Neuronal stem cell (in vitro differentiated cells): Measurements from ENCODE around the gene POC1B.

Experiments
- DNase-seq: peaks from one replicate; pipeline ENCODE4 v3.0.0-alpha.2; 2013; ENCODE audit warnings: low spot score
- H2AFZ ChIP-seq: one replicate; pipeline ENCODE4 v1.6.1; 2013; ENCODE audit warnings: mild to moderate bottlenecking, low read length, inconsistent platforms
- H2AK5ac ChIP-seq: 2 replicates; pipeline ENCODE4 v1.6.1; 2013; ENCODE audit warnings: low read depth, mild to moderate bottlenecking, inconsistent platforms, low read length, moderate library complexity, mixed read lengths
- H2BK120ac ChIP-seq: 2 replicates; pipeline ENCODE4 v1.6.1; 2013; ENCODE audit warnings: low read depth, mild to moderate bottlenecking, inconsistent platforms, low read length, moderate library complexity, mixed read lengths
- H2BK12ac ChIP-seq: one replicate; pipeline ENCODE4 v1.6.1; 2013; ENCODE audit warnings: low read length, inconsistent platforms
- H2BK15ac ChIP-seq: 2 replicates; pipeline ENCODE4 v1.6.1; 2013; ENCODE audit warnings: mild to moderate bottlenecking, low read length, inconsistent platforms, mixed read lengths
- H2BK5ac ChIP-seq: one replicate; pipeline ENCODE4 v1.6.1; 2013; ENCODE audit warnings: inconsistent platforms, mild to moderate bottlenecking, low read length, moderate library complexity
- H3K14ac ChIP-seq: one replicate; pipeline ENCODE4 v1.6.1; 2013; ENCODE audit warnings: low read length, inconsistent platforms
- H3K18ac ChIP-seq: 2 replicates; pipeline ENCODE4 v1.6.1; 2013; ENCODE audit warnings: low read length, inconsistent platforms
- H3K23ac ChIP-seq: 2 replicates; pipeline ENCODE4 v1.6.1; 2013; ENCODE audit warnings: low read depth, mild to moderate bottlenecking, mixed read lengths, low read length, inconsistent platforms; ENCODE audit not compliant: poor library complexity
- H3K27ac ChIP-seq: replicated peaks from 3 replicates; pipeline ENCODE4 v1.5.1; 2013; ENCODE audit warnings: low read length, inconsistent platforms
- H3K27me3 ChIP-seq, 3 experiments: 2 replicates each; pipeline ENCODE4 v1.6.1; 2013; ENCODE audit warnings: low read length in 3 of 3, mild to moderate bottlenecking in 2 of 3, inconsistent platforms in 1 of 3, low read depth in 1 of 3, mixed read lengths in 1 of 3, moderate library complexity in 1 of 3; ENCODE audit not compliant: control insufficient read depth in 3 of 3, insufficient read depth in 3 of 3
- H3K36me3 ChIP-seq, 2 donors: replicated peaks in 1 of 2; 2 replicates each; pipeline ENCODE4 v1.6.1; 2013; ENCODE audit warnings: low read length in 2 of 2; ENCODE audit not compliant: control insufficient read depth in 2 of 2, insufficient read depth in 2 of 2
- H3K4ac ChIP-seq: 2 replicates; pipeline ENCODE4 v1.6.1; 2013; ENCODE audit warnings: inconsistent platforms, mild to moderate bottlenecking, low read length, moderate library complexity
- H3K4me1 ChIP-seq, 2 donors: 1 replicate in 1 of 2; 2 replicates in 1 of 2; pipeline ENCODE4 v1.6.1; 2013; ENCODE audit warnings: low read length in 2 of 2, low read depth in 1 of 2; ENCODE audit not compliant: control insufficient read depth in 2 of 2, insufficient read depth in 1 of 2
- H3K4me2 ChIP-seq: one replicate; pipeline ENCODE4 v1.6.1; 2013; ENCODE audit warnings: mild to moderate bottlenecking, low read length, inconsistent platforms; ENCODE audit not compliant: insufficient read depth, poor library complexity, severe bottlenecking
- H3K4me3 ChIP-seq, 2 donors: 2 replicates each; pipeline ENCODE4 v1.5.1; 2013; ENCODE audit warnings: low read length in 2 of 2, mild to moderate bottlenecking in 2 of 2, inconsistent platforms in 1 of 2, moderate library complexity in 1 of 2
- H3K79me1 ChIP-seq: one replicate; pipeline ENCODE4 v1.6.1; 2013; ENCODE audit warnings: low read depth, mild to moderate bottlenecking, inconsistent platforms, low read length, moderate library complexity
- H3K9ac ChIP-seq: one replicate; pipeline ENCODE4 v1.6.1; 2013; ENCODE audit warnings: mild to moderate bottlenecking, low read depth, low read length, inconsistent platforms; ENCODE audit not compliant: poor library complexity
- H3K9me3 ChIP-seq, 2 donors: replicated peaks in 1 of 2; 2 replicates each; pipeline versions ENCODE3 to v1.6.1; 2013; ENCODE audit warnings: low read length in 2 of 2, mild to moderate bottlenecking in 2 of 2, inconsistent platforms in 1 of 2, low read depth in 1 of 2, mixed read lengths in 1 of 2, moderate library complexity in 1 of 2; ENCODE audit not compliant: control insufficient read depth in 2 of 2, insufficient read depth in 1 of 2
- H4K8ac ChIP-seq: one replicate; pipeline ENCODE4 v1.6.1; 2013; ENCODE audit warnings: low read depth, mild to moderate bottlenecking, inconsistent platforms, low read length, moderate library complexity
- H4K91ac ChIP-seq: one replicate; pipeline ENCODE4 v1.6.1; 2013; ENCODE audit warnings: low read length, low read depth, mild to moderate bottlenecking, inconsistent platforms; ENCODE audit not compliant: poor library complexity
- WGBS, 2 donors: extraction: QIAGEN DNeasy Blood & Tissue Kit; methylation state at CpG; one replicate each; pipeline ENCODE4 v1.1.7; 2013; ENCODE audit warnings: missing lambda C conversion rate in 2 of 2, mixed read lengths in 1 of 2; ENCODE audit not compliant: insufficient read length in 2 of 2, insufficient replicate concordance in 1 of 2; ENCODE audit errors: extremely low coverage in 2 of 2; 5-methylcytosine and 5-hydroxymethylcytosine counted together

POC1B gene

DNA sequence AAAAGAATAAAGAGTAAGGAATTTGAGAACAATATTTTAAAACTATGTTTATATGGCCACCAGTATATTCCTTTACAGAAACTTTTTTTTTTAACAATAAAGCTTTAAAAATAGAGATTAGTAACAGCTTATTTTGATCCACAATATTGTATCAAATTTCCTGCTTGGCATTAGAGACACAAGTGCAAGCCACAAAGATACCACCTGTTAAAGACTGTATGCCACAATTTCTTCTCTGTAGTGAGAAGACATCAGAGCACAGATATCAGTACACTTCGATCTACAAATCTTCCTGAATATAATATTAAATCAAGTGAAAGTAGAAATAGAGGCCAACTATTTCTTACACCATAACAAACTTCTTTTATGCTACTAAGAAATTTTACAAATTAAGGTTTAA, 69.3 kb downstream of the POC1B start:
- Histone ChIP-seq H2AK5ac (no peak overlapping the region), H4K8ac (no peak overlapping the region), H3K27ac (no peak overlapping the region), H2AFZ (no peak overlapping the region), H2BK120ac (no peak overlapping the region), H3K79me1 (no peaks in the 10 kb centered on the region), H3K18ac (no peak overlapping the region), H3K14ac (no peak overlapping the region), H3K4me1 (peaks cover 13 to 22% of the 10 kb centered on the region in 2 donors), H2BK5ac (no peak overlapping the region), H3K27me3 (no peaks in the 10 kb centered on the region), H3K4me3 (no peak overlapping the region), H3K4ac (no peak overlapping the region), H3K9ac (no peak overlapping the region), H3K23ac (no peak overlapping the region), H4K91ac (no peak overlapping the region), H3K9me3 (no peaks in the 10 kb centered on the region), H3K36me3 (no peaks in the 10 kb centered on the region), H2BK15ac (no peak overlapping the region), H3K4me2 (no peak overlapping the region), H2BK12ac (no peak overlapping the region)
- WGBS, 2 donors, result no CpG with 5 or more reads among the region's 1 CpG
- DNase-seq, result no peak

DNA sequence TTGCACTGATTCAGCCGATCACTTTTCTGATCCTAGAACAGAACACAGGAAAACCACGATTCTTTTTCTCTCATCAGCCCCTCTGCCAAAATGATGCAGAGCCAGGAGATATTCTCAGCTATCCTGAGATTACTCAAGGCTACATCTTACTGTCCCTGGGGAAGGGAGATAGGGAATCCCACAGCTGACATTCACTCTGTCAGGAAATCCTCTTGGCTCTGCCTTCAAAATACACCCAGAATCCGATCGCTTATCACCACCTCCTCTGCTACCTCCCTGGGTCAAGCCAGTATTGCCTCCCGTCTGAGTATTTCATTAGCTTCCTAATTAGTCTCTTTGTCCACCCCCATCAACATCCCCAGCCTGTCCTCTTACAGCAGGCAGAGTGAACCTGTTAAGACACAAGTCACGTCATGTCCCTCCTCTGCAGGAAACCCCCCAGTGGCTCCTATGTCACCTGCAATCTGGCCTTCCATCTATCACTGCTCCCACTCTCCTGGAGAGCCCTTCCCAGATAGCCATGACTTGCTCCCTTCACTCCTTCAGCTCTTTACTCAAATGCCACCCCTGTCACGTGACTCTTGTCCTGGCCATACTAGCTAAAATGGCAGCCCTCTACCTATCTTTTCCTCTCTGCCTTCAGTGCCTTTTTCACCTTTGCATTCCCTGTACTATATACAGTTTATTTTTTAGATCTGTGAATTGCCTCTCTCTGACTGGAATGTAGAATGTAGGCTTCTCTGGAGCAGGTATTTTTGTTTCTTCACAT, 71.6 kb downstream of the POC1B start:
- Histone ChIP-seq H3K4me2 (no peak overlapping the region), H4K91ac (no peak overlapping the region), H3K9me3 (no peaks in the 10 kb centered on the region), H3K23ac (no peak overlapping the region), H2BK12ac (no peak overlapping the region), H3K4me3 (no peak overlapping the region), H3K14ac (no peak overlapping the region), H2BK5ac (no peak overlapping the region), H4K8ac (no peak overlapping the region), H3K18ac (no peak overlapping the region), H3K4ac (no peak overlapping the region), H2AFZ (no peak overlapping the region), H2BK15ac (no peak overlapping the region), H3K36me3 (no peaks in the 10 kb centered on the region), H2AK5ac (no peak overlapping the region), H3K27ac (peak overlapping the region; percentile 7), H3K27me3 (no peaks in the 10 kb centered on the region), H3K79me1 (no peaks in the 10 kb centered on the region), H2BK120ac (no peak overlapping the region), H3K9ac (no peak overlapping the region), H3K4me1 (peaks cover 20 to 22% of the 10 kb centered on the region in 2 donors)
- no peak for DNase-seq
- WGBS, 2 donors, result no CpG with 5 or more reads among the region's 7 CpGs

DNA sequence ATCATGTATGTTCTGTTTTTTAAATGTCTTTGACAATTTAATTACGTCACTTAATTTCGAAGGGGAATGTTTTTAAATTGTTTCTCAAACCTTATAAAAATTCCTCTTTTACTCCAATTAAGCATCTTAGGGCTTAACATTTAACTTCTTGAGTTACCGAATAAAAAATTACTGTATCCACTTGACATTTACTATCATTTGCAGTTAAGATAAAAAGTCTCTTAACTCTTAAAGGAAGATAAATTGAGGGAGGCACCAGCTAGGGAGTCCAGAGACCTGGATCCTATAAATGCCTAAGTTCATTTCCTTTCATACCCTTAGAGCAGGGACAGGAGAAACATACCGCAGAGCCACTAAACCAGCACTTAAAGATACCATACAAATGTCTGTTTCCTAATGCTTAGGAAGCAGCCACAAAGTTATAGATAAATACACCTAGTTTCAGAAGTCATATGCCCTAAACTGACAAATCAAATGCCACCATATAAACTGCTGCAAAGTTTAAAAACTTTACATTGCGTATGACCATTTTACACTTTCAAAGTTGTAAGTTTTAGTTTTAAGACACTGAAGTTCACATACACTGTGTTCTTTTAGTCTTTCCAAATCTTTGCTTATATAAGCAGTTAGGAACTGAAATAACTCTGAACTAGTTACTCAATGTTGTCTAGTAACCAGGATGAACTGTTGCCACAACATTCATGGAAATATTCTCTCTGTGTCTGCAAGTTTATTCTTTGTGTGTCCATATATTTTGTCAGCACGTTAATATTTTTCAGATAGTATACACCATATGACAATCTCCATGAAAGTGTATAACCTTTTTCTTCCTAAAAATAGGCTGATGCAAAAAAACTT, 72.5 kb downstream of the POC1B start:
- H4K91ac ChIP-seq, result no peak overlapping the region
- H3K9ac ChIP-seq, result no peak overlapping the region
- H3K4me1 ChIP-seq, result peaks cover 18 to 22% of the 10 kb centered on the region in 2 donors
- H3K27me3 ChIP-seq, result no peaks in the 10 kb centered on the region
- no peaks in the 10 kb centered on the region for H3K9me3 ChIP-seq
- H2BK15ac ChIP-seq, result no peak overlapping the region
- no peak overlapping the region for H2AFZ ChIP-seq
- no peak overlapping the region for H2BK120ac ChIP-seq
- no peaks in the 10 kb centered on the region for H3K79me1 ChIP-seq
- DNase-seq, result no peak
- no peak overlapping the region for H3K4me2 ChIP-seq
- H3K23ac ChIP-seq, result no peak overlapping the region
- no peak overlapping the region for H2BK5ac ChIP-seq
- no CpG with 5 or more reads among the region's 6 CpGs for WGBS, 2 donors
- no peak overlapping the region for H3K27ac ChIP-seq
- H3K4ac ChIP-seq, result no peak overlapping the region
- no peak overlapping the region for H3K14ac ChIP-seq
- no peak overlapping the region for H2BK12ac ChIP-seq
- no peak overlapping the region for H4K8ac ChIP-seq
- no peaks in the 10 kb centered on the region for H3K36me3 ChIP-seq
- H2AK5ac ChIP-seq, result no peak overlapping the region
- no peak overlapping the region for H3K18ac ChIP-seq
- no peak overlapping the region for H3K4me3 ChIP-seq

DNA sequence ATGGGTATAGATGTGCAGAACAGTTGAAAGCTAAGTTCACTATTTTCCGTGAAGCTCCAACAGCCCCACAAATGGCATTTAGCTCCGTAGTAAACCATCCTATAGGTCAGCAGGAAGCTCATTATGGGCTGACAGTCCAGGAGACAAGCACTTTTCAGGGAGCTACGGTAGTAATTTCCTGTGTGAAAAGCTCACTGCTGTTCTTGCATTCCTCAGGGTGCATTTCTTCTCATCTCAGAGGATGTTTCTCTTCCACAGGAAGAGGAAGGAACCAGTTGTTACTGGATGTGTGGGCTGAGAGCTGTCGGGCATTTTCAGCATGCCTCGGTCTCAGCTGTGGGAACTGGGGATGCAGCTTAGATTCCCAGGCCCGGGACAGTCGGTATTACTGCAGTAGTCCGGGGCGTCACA, 74.0 kb downstream of the POC1B start:
- H3K36me3 ChIP-seq, result no peaks in the 10 kb centered on the region
- no peak overlapping the region for H2BK15ac ChIP-seq
- no peak overlapping the region for H3K18ac ChIP-seq
- H3K9me3 ChIP-seq, result no peaks in the 10 kb centered on the region
- peaks cover 14 to 22% of the 10 kb centered on the region in 2 donors for H3K4me1 ChIP-seq
- no peaks in the 10 kb centered on the region for H3K79me1 ChIP-seq
- H3K23ac ChIP-seq, result no peak overlapping the region
- no peak overlapping the region for H2BK5ac ChIP-seq
- H3K4ac ChIP-seq, result no peak overlapping the region
- no peak overlapping the region for H2BK12ac ChIP-seq
- H3K27ac ChIP-seq, result peak overlapping the region; percentile 86
- H3K9ac ChIP-seq, result no peak overlapping the region
- peak overlapping the region in 1 of 2 donors; percentile 40 for H3K4me3 ChIP-seq
- H3K4me2 ChIP-seq, result no peak overlapping the region
- no peak overlapping the region for H2BK120ac ChIP-seq
- no CpG with 5 or more reads among the region's 9 CpGs for WGBS, 2 donors
- H3K27me3 ChIP-seq, result no peaks in the 10 kb centered on the region
- no peak overlapping the region for H2AK5ac ChIP-seq
- no peak for DNase-seq
- H2AFZ ChIP-seq, result peak overlapping the region; percentile 82
- H4K8ac ChIP-seq, result no peak overlapping the region
- H3K14ac ChIP-seq, result no peak overlapping the region
- H4K91ac ChIP-seq, result no peak overlapping the region
